Measurements from ENCODE around the gene ZNF581.

ZNF581 gene

GRCh38 chr19:55683449-55684261 lies 40.2 kb downstream of the ZNF581 start:
- H3K9ac ChIP-seq (ENCODE audit: low read length) = no peak overlapping the region
- H3K27ac ChIP-seq (ENCODE audit: low read length) = no peak overlapping the region
- peaks cover 73% of the 10 kb centered on the region for H3K36me3 ChIP-seq (replicated peaks; ENCODE audit: low read depth, low read length)
- H2AFZ ChIP-seq (ENCODE audit: low read depth, low read length) = no peak overlapping the region
- H3K79me2 ChIP-seq (ENCODE audit: low read length) = peaks cover 95% of the 10 kb centered on the region
- peaks cover 11% of the 10 kb centered on the region for H3K4me1 ChIP-seq (ENCODE audit: low read length)
- TF ChIP-seq EZH2phosphoT487 (IDR thresholded peaks at IDR 0.05; ENCODE audit: low read depth) = no peak
- TF ChIP-seq, protein P1, sequence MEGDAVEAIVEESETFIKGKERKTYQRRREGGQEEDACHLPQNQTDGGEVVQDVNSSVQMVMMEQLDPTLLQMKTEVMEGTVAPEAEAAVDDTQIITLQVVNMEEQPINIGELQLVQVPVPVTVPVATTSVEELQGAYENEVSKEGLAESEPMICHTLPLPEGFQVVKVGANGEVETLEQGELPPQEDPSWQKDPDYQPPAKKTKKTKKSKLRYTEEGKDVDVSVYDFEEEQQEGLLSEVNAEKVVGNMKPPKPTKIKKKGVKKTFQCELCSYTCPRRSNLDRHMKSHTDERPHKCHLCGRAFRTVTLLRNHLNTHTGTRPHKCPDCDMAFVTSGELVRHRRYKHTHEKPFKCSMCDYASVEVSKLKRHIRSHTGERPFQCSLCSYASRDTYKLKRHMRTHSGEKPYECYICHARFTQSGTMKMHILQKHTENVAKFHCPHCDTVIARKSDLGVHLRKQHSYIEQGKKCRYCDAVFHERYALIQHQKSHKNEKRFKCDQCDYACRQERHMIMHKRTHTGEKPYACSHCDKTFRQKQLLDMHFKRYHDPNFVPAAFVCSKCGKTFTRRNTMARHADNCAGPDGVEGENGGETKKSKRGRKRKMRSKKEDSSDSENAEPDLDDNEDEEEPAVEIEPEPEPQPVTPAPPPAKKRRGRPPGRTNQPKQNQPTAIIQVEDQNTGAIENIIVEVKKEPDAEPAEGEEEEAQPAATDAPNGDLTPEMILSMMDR (IDR thresholded peaks at IDR 0.05; ENCODE audit: low read depth, low read length) = no peak
- peaks cover 92% of the 10 kb centered on the region for H4K20me1 ChIP-seq (ENCODE audit: insufficient read depth, low read length)
- H3K27me3 ChIP-seq (ENCODE audit: low read depth, low read length) = no peaks in the 10 kb centered on the region
- H3K4me3 ChIP-seq (ENCODE audit: low read length) = no peak overlapping the region
- no peaks in the 10 kb centered on the region for H3K9me3 ChIP-seq (ENCODE audit: insufficient read depth, low read length)
- H3K4me2 ChIP-seq (ENCODE audit: low read length) = no peak overlapping the region

DNA sequence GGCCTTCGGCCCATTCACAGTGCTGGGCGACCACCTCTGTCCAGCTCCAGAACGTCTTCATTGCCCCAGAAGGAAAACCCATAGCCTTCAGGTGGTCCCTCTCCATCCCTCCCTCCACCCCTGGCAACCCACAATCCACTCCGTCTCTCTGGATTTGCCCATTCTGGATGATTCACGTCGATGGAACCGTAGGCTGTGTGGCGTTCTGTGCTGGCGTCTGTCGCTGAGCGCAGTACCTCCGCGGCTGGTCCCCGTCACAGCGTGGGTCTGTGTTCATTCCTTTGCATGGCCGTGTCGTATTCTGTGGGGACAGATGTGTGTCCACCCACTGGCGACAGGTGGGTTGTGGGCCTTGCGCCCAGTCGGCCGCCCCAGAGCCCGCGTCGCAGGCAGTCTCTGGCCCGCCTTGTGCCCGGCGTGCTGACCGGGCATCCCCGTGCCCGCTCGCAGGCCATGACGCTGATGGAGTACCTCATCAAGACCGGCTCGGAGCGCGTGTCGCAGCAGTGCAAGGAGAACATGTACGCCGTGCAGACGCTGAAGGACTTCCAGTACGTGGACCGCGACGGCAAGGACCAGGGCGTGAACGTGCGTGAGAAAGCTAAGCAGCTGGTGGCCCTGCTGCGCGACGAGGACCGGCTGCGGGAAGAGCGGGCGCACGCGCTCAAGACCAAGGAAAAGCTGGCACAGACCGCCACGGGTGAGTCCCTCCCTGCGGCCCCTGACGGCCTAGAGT lies 41.7 kb downstream of the ZNF581 start:
- Histone ChIP-seq H3K4me3 (ENCODE audit: low read length) (no peak overlapping the region), H3K9me3 (ENCODE audit: insufficient read depth, low read length) (no peaks in the 10 kb centered on the region), H3K36me3 (replicated peaks; ENCODE audit: low read depth, low read length) (peaks cover 72% of the 10 kb centered on the region), H3K27ac (ENCODE audit: low read length) (no peak overlapping the region), H3K4me2 (ENCODE audit: low read length) (no peak overlapping the region), H3K4me1 (ENCODE audit: low read length) (no peaks in the 10 kb centered on the region), H3K27me3 (ENCODE audit: low read depth, low read length) (no peaks in the 10 kb centered on the region), H3K79me2 (ENCODE audit: low read length) (peaks cover 88% of the 10 kb centered on the region), H2AFZ (ENCODE audit: low read depth, low read length) (no peak overlapping the region), H4K20me1 (ENCODE audit: insufficient read depth, low read length) (peaks cover 90% of the 10 kb centered on the region), H3K9ac (ENCODE audit: low read length) (no peak overlapping the region)
- TF ChIP-seq EZH2phosphoT487 (IDR thresholded peaks at IDR 0.05; ENCODE audit: low read depth) = no peak
- TF ChIP-seq, protein P1 (IDR thresholded peaks at IDR 0.05; ENCODE audit: low read depth, low read length) = no peak

DNA sequence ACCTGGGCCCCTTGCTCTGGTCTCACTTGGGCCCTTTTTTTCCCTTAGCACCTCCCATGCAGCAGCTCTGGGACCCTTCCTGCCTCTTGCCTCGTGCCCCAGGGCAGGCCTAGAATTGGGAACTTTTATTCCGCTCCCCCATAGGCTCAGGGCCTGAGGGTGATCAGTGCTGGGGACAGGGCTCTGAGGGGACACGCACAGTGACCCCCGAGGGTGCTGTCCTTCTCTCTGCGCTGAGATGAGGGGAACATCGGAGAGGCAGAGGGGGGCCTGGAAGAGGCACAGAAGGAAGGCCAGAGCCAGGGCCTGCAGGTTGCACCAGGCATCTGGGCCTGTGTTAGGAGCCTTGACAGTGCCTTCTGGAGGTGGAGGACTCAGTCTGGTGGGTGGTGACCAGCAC lies 42.3 kb downstream of the ZNF581 start:
- no peak for TF ChIP-seq EZH2phosphoT487 (IDR thresholded peaks at IDR 0.05; ENCODE audit: low read depth)
- Histone ChIP-seq H2AFZ (ENCODE audit: low read depth, low read length) (no peak overlapping the region), H3K27me3 (ENCODE audit: low read depth, low read length) (no peaks in the 10 kb centered on the region), H3K79me2 (ENCODE audit: low read length) (peaks cover 81% of the 10 kb centered on the region), H3K9ac (ENCODE audit: low read length) (no peak overlapping the region), H3K36me3 (replicated peaks; ENCODE audit: low read depth, low read length) (peaks cover 72% of the 10 kb centered on the region), H3K4me3 (ENCODE audit: low read length) (no peak overlapping the region), H3K9me3 (ENCODE audit: insufficient read depth, low read length) (no peaks in the 10 kb centered on the region), H3K4me1 (ENCODE audit: low read length) (no peaks in the 10 kb centered on the region), H3K4me2 (ENCODE audit: low read length) (no peak overlapping the region), H4K20me1 (ENCODE audit: insufficient read depth, low read length) (peaks cover 89% of the 10 kb centered on the region), H3K27ac (ENCODE audit: low read length) (no peak overlapping the region)

GRCh38 chr19:55686311-55687050 lies 43.0 kb downstream of the ZNF581 start:
- no peak overlapping the region for H3K4me2 ChIP-seq (ENCODE audit: low read length)
- no peak overlapping the region for H3K9ac ChIP-seq (ENCODE audit: low read length)
- H3K9me3 ChIP-seq (ENCODE audit: insufficient read depth, low read length) = no peaks in the 10 kb centered on the region
- peaks cover 74% of the 10 kb centered on the region for H3K79me2 ChIP-seq (ENCODE audit: low read length)
- no peak overlapping the region for H3K27ac ChIP-seq (ENCODE audit: low read length)
- H3K4me1 ChIP-seq (ENCODE audit: low read length) = no peaks in the 10 kb centered on the region
- H3K4me3 ChIP-seq (ENCODE audit: low read length) = no peak overlapping the region
- H3K36me3 ChIP-seq (replicated peaks; ENCODE audit: low read depth, low read length) = peaks cover 71% of the 10 kb centered on the region
- TF ChIP-seq, protein P1 (IDR thresholded peaks at IDR 0.05; ENCODE audit: low read depth, low read length) = no peak
- no peak for TF ChIP-seq EZH2phosphoT487 (IDR thresholded peaks at IDR 0.05; ENCODE audit: low read depth)
- no peak overlapping the region for H2AFZ ChIP-seq (ENCODE audit: low read depth, low read length)
- H4K20me1 ChIP-seq (ENCODE audit: insufficient read depth, low read length) = peaks cover 85% of the 10 kb centered on the region
- no peaks in the 10 kb centered on the region for H3K27me3 ChIP-seq (ENCODE audit: low read depth, low read length)

Data from OCI-LY3 (cell line).